ENCODE results near the gene JAG1. TPM values are rescaled to one million over a fixed set of nuclear protein-coding genes. Genes with fewer than 3 reads are reported as not detected.

JAG1 gene
- total and polyA plus RNA-seq, 3 donors from 2014 or later: 17.4 to 30.6 (median 24.7) TPM

GRCh38 chr20:10641467-10641866, 32.3 kb downstream of the JAG1 start:
- Histone ChIP-seq H3K27me3 (no peaks in the 10 kb centered on the region), H3K4me1 (peaks cover 7% of the 10 kb centered on the region), H3K36me3 (ENCODE audit: low read depth, missing control alignments) (no peaks in the 10 kb centered on the region), H3K9me3 (no peaks in the 10 kb centered on the region), H3K27ac (no peak overlapping the region), H3K4me3 (no peak overlapping the region)
- DNase-seq: no peak
- 87 to 92% methylated on average over 12 of the region's 12 CpGs for WGBS, 2 donors
- TF ChIP-seq CTCF (IDR thresholded peaks at IDR 0.05): no peak
- intact Hi-C loops (cut with DNase I; ENCODE audit: low total_unique reads): no loop called here

GRCh38 chr20:10640897-10641296, 32.9 kb downstream of the JAG1 start:
- DNase-seq: no peak
- intact Hi-C loops (cut with DNase I; ENCODE audit: low total_unique reads): no loop called here
- TF ChIP-seq CTCF (IDR thresholded peaks at IDR 0.05): no peak
- no peak for TF ChIP-seq POLR2A (IDR thresholded peaks at IDR 0.05)
- peaks cover 7% of the 10 kb centered on the region for H3K4me1 ChIP-seq
- WGBS, 2 donors: 87 to 93% methylated on average over 12 of the region's 12 CpGs
- H3K4me3 ChIP-seq: no peak overlapping the region
- H3K36me3 ChIP-seq (ENCODE audit: low read depth, missing control alignments): no peaks in the 10 kb centered on the region
- H3K27ac ChIP-seq: no peak overlapping the region
- no peaks in the 10 kb centered on the region for H3K9me3 ChIP-seq
- no peaks in the 10 kb centered on the region for H3K27me3 ChIP-seq

- DNase-seq: no peak
- 63 to 66% methylated on average over 14 to 18 of the region's 18 CpGs for WGBS, 2 donors
- intact Hi-C loops (cut with DNase I; ENCODE audit: low total_unique reads): no loop called here
- Histone ChIP-seq H3K4me1 (peaks cover 12% of the 10 kb centered on the region), H3K36me3 (ENCODE audit: low read depth, missing control alignments) (no peaks in the 10 kb centered on the region), H3K4me3 (no peak overlapping the region), H3K27me3 (no peaks in the 10 kb centered on the region), H3K9me3 (no peaks in the 10 kb centered on the region), H3K27ac (peak overlapping the region in 1 of 2 donors; percentile 45)
- TF ChIP-seq CTCF (IDR thresholded peaks at IDR 0.05): no peak
- TF ChIP-seq POLR2A (IDR thresholded peaks at IDR 0.05): no peak
These were observed 33.9 kb downstream of the JAG1 start for GRCh38 chr20:10639737-10640556.

GRCh38 chr20:10639077-10639736, 34.6 kb downstream of the JAG1 start:
- Histone ChIP-seq H3K36me3 (ENCODE audit: low read depth, missing control alignments) (no peaks in the 10 kb centered on the region), H3K9me3 (no peaks in the 10 kb centered on the region), H3K27me3 (no peaks in the 10 kb centered on the region), H3K4me1 (peaks cover 12% of the 10 kb centered on the region), H3K27ac (peak overlapping the region in 1 of 2 donors; percentile 24), H3K4me3 (no peak overlapping the region)
- intact Hi-C loops (cut with DNase I; ENCODE audit: low total_unique reads): no loop called here
- no peak for DNase-seq
- no peak for TF ChIP-seq POLR2A (IDR thresholded peaks at IDR 0.05)
- TF ChIP-seq CTCF (IDR thresholded peaks at IDR 0.05): no peak
- WGBS, 2 donors: 88 to 90% methylated on average over 23 of the region's 23 CpGs

All from testis (tissue), 3 donors.